Suprapubic skin (tissue), 3 donors: ENCODE measurements around the gene CECR2.

Experiments used
- CTCF ChIP-seq, 2 donors: fragments of 200-600 bp in 1 of 2; fragments of 450-650 bp in 1 of 2; sonication (generic) in 1 of 2; IDR thresholded peaks; one replicate each; pipeline ENCODE4 v1.5.1; 2016 to 2019; ENCODE audit warnings: antibody characterized with exemption in 2 of 2, mild to moderate bottlenecking in 1 of 2, moderate library complexity in 1 of 2
- POLR2A ChIP-seq, 2 donors: fragments of 450-650 bp; IDR thresholded peaks; one replicate each; pipeline ENCODE4 v1.6.1; 2017; ENCODE audit warnings: antibody characterized with exemption in 2 of 2, mild to moderate bottlenecking in 2 of 2, moderate library complexity in 2 of 2

- TF ChIP-seq POLR2A (IDR thresholded peaks at IDR 0.05): no peak
- TF ChIP-seq CTCF (IDR thresholded peaks at IDR 0.05): no peak
Measured at GRCh38 chr22:17523925-17524324, 154.7 kb downstream of the CECR2 start.
